Measurements from ENCODE around the gene ANXA5. TPM values are rescaled to one million over a fixed set of nuclear protein-coding genes. Genes with fewer than 3 reads are reported as not detected.

Gene ANXA5
- total and polyA plus RNA-seq, 9 of the 15 experiments (the other 6 are each of a cell fraction or from before 2014, with no cell fraction given), result 49.9 to 131 (median 84.5) TPM

GRCh38 chr4:121712783-121713182 is 16.0 kb upstream of the ANXA5 start:
- peak overlapping the region; percentile 41; the same call in 1 of the 2 replicates for H2AFZ ChIP-seq (ENCODE audit: low read depth, low read length)
- CTCF ChIA-PET (ENCODE audit: low intra/inter-chr PET ratio), result no interaction called here
- no peak overlapping the region for H3K27ac ChIP-seq (ENCODE audit: extremely low read depth, low read depth, low read length)
- BruUV-seq (replicated peaks), result no TSS peak
- no peaks in the 10 kb centered on the region for H3K9me3 ChIP-seq (replicated peaks; ENCODE audit: control insufficient read depth, insufficient read depth, low read depth, low read length)
- POLR2A ChIA-PET, result no interaction called here
- peaks cover 5% of the 10 kb centered on the region in 2 experiments; a peak in 4 of 5 replicates for H3K4me1 ChIP-seq (replicated peaks in 1 of 2; ENCODE audit: control insufficient read depth in 2 of 2, insufficient read depth in 2 of 2, low read length in 2 of 2)
- H3K4me3 ChIP-seq, result no peak overlapping the region
- intact Hi-C loops (cut with micrococcal nuclease) (no loop called here), in situ Hi-C loops (cut with MboI) (no loop called here)
- 28% methylated on average over 4 of the region's 4 CpGs for WGBS (ENCODE audit: insufficient coverage, low coverage, missing lambda C conversion rate)
- no peaks in the 10 kb centered on the region; a peak in 2 of 5 replicates for H3K27me3 ChIP-seq (ENCODE audit: control insufficient read depth in 2 of 2, insufficient read depth in 2 of 2, low read length in 2 of 2)
- ATAC-seq (no peak), FAIRE-seq (no peak), DNase-seq (ENCODE audit: extremely low read depth in 1 of 4, low spot score in 3 of 4) (no peak)
- H3K79me2 ChIP-seq (ENCODE audit: control insufficient read depth, insufficient read depth, low read length), result no peaks in the 10 kb centered on the region
- H4K20me1 ChIP-seq (replicated peaks; ENCODE audit: control insufficient read depth, insufficient read depth, low read length), result no peaks in the 10 kb centered on the region
- no peaks in the 10 kb centered on the region for H3K36me3 ChIP-seq (ENCODE audit: control insufficient read depth, insufficient read depth, low read length)
- no peak overlapping the region for H3K9ac ChIP-seq (ENCODE audit: insufficient read depth in 1 of 2, low read depth in 2 of 2, low read length in 2 of 2)
- H3K9me1 ChIP-seq (ENCODE audit: control insufficient read depth, insufficient read depth, low read length), result no peaks in the 10 kb centered on the region
- H3K4me2 ChIP-seq (ENCODE audit: insufficient read depth, low read length), result no peak overlapping the region
- peak; percentile 74; the same call in 1 of the 2 replicates for TF ChIP-seq PTTG1 (tag; IDR thresholded peaks at IDR 0.05; ENCODE audit: low read depth)
- peak in 1 of 2 experiments; percentile 51; a peak in 1 of 4 replicates for TF ChIP-seq TEAD1 (CRISPR knock-in tag; IDR thresholded peaks at IDR 0.05)
- no peak for TF ChIP-seq ID3 (CRISPR knock-in tag; IDR thresholded peaks at IDR 0.05)
- TF ChIP-seq ID3 (tag; IDR thresholded peaks at IDR 0.05), result peak; percentile 63; the same call in 1 of the 2 replicates
- TF ChIP-seq CHAMP1 (IDR thresholded peaks at IDR 0.05), result no peak
- peak; percentile 76 for TF ChIP-seq ZNF592 (IDR thresholded peaks at IDR 0.05)
- TF ChIP-seq RERE (CRISPR knock-in tag; IDR thresholded peaks at IDR 0.05; ENCODE audit: borderline replicate concordance), result no peak
